Inflammatory macrophage (primary cell): ENCODE data around the gene XPO4.
"Not testable (repeated sequence)": the region's sequence is repeated elsewhere in the genome, so short reads cannot be mapped to it uniquely, and the experiment has no call there.

ENCODE experiments used
- DNase-seq, 2 donors: peaks; one replicate each; pipeline ENCODE4 v3.0.0-alpha.2; 2020 to 2022

Gene XPO4

DNA sequence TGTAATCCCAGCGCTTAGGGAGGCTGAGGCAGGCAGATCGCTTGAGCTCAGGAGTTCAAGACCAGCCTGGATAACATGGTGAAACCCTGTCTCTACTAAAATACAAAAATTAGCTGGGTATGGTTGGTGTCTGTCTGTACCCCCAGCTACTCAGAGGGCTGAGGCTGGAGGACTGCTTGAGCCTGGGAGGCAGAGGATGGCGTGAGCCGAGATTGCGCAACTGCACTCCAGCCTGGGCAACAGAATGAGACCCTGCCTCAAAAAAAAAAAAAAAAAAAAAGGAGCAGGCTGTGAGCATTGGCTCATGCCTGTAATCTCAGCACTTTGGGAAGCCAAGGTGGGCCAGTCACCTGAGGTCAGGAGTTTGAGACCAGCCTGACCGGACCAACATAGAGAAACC lies 12.0 kb downstream of the XPO4 start:
- not testable (repeated sequence) for DNase-seq

DNA sequence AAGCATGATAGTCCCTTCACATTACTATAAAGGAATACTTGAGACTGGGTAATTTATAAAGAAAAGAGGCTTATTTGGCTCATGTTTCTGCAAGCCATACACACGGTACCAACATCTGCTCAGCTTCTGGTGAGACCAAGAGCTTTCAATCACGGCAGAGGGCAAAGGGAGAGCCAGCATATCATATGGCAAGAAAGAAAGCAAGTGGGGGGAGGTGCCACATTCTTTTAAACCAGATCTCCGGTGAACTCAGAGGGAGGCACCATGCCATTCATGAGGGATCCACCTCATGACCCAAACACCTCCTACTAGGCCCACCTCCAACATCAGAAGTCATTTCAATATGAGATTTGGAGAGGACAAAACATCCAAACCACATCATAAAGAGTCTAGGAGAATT lies 20.3 kb downstream of the XPO4 start:
- DNase-seq = no peak

DNA sequence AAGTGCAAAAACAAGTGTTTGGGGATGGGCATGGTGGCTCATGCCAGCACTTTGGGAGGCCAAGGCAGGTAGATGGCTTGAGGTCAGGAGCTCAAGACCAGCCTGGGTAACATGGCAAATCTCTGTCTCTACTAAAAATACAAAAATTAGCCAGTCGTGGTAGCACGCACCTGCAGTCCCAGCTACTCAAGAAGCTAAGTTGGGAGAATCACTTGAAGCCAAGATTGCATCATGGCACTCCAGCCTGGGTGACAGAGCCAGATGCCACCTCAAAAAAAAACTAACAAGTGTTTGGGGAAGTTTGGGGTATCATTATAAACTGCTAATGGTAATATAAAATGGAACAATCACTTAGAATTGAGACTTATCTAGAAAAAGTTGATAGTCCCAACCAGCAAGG lies 24.6 kb downstream of the XPO4 start:
- DNase-seq = no peak

GRCh38 chr13:20876802-20877201 lies 25.7 kb downstream of the XPO4 start:
- not testable (repeated sequence) for DNase-seq

DNA sequence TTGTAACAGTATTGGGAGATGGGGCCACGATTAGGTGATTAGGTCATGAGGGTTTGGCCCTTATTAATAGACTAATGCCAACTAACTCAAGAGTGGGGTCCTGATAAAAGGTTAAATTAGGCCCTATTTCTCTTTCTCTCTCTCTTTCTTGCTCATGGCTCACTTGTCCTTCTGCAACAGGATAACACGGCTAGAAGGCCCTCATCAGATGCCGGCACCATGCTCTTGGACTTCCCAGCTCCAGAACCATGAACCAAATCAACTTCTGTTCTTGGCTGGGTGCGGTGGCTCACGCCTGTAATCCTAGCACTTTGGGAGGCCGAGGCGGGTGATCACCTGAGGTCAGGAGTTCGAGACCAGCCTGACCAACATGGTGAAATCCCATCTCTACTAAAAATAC lies 28.1 kb downstream of the XPO4 start:
- DNase-seq = not testable (repeated sequence)

- no peak for DNase-seq
These were observed 29.2 kb downstream of the XPO4 start for GRCh38 chr13:20873348-20873747.

DNA sequence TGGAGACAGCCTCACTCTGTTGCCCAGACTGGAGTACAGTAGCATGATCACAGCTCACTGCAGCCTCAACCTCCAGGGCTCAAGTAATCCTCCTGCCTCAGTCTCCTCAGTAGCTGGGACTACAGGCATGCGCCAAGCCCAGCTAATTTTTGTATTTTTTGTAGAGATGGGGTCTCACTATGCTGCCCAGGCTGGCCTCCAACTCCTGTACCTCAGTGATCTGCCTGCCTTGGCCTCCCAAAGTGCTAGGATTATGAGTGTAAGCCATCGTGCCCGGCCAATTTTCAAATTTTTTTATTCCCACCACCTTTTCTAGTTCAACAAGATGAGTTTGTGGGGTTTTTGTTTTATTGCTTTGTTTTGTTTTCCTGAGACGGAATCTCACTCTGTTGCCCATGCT lies 31.7 kb downstream of the XPO4 start:
- no peak for DNase-seq

- no peak for DNase-seq
These were observed 33.0 kb downstream of the XPO4 start for GRCh38 chr13:20869540-20869939.

DNA sequence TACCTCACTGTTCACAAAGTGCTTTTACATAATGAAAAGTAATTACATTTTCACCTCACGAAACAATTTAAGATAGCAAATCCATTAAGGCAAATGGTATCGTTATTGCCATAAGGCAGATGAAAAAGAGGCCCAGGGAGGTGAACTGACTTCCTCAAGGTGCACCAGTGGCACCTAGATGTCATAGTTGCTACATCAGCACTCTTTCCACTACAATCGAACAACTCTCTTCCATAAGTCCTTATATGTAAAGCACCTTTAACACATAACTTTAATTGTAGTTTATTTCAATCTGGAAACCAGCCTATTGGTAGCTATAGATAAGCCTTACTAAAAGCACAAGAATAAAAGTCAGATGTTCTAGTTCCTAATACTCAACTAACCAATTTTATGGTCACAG lies 35.1 kb downstream of the XPO4 start:
- DNase-seq = no peak

DNA sequence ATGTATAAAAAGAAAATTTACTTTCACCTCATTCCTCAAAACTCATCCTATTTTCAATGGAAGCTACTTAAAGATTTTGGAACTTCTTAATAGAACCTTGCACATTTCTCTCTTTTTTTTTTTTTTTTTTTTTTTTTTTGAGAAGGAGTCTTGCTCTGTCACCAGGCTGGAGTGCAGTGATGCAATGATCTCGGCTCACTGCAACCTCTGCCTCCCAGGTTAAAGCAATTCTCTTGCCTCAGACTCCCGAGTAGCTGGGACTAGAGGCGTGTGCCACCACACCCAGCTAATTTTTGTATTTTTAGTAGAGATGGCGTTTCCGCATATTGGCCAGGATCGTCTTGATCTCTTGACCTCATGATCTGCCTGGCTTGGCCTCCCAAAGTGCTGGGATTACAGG lies 40.9 kb downstream of the XPO4 start:
- not testable (repeated sequence) for DNase-seq

- DNase-seq = no peak
These were observed 41.7 kb downstream of the XPO4 start for GRCh38 chr13:20860844-20861243.

GRCh38 chr13:20856650-20857049 lies 45.9 kb downstream of the XPO4 start:
- peak in 1 of 2 donors; percentile 2 for DNase-seq

DNA sequence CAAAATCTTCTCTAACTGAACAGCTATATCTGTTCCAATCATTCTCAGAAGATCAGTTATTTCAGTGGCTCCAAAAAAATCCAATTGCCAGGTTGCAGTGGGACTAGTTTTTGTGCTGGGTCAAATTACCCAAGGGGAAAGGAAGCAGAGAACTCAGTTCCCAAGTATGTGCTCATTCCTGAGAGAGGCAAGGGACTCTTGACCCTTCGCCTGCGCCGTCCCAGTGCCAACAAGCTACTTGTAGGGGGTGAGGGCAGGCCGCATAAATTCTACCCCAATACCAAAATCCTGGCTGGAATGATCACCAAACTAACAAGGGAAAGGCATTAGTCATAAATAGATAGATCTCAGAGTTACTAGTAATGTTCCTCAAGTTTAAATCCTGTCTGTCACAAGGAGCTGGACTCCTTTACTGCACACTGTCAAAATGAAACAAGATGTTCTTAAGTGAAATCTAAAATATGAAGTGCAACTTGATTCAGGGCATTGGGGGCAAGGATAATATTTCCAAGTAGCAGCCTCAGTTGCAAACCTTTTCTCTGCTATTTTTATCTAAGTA lies 50.6 kb downstream of the XPO4 start:
- no peak for DNase-seq

GRCh38 chr13:20848944-20849343 lies 53.6 kb downstream of the XPO4 start:
- no peak for DNase-seq

DNA sequence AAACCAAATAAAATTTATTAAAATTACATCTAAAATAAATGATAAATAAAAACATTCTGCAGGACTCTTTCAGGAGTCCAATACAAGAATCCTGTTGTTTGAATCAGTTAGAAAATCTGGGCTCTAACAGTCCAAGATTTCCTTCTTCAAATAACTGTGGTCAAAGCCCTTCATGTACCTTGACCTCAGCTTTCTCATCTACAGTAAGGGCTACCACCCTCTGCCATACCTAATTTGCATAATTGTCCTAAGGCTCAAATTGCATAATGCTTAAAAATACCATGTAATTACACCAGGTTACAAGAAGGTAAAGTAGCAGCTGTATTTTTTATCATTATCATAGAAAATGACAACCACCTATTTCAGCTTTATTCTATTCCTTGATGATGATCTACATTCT lies 54.3 kb downstream of the XPO4 start:
- DNase-seq = no peak

DNA sequence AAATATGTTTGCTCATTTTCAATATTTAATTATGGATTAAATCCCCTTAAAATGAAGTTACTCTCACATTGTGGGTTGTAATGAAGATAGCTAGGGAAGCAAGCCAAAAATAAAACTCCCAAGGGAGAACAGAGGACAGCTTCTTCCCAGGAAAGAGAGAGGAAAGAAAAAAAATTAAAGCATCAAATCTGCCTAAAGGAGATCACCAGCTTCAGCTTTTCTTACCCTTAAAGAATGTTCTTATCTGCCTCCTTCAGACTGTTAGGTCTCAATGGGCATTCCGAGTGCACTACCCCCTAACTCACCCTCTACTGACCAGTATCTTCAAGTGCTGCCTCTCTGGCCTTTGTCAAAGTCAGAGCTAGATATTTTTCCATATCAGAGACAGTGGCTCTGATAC lies 55.2 kb downstream of the XPO4 start:
- no peak for DNase-seq

GRCh38 chr13:20843166-20843565 lies 59.4 kb downstream of the XPO4 start:
- DNase-seq = no peak

DNA sequence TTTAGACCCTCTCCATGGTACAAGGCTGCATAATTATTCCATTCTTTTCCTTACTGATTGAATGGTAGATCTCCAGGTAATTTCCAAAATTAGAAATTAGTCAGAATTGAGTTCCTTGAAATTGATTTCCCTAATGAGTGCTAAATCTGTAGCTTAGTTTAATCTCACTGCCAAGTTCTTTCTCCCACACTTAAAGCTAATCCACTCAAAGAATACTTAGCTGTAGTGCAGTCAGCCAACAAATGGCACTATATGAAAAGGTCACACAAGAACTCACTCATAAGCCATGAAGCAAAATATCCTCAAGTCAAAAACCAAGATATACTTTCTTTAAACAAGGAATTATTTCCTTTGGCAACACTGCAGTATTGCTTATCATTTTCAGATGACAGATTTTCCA lies 62.0 kb downstream of the XPO4 start:
- no peak for DNase-seq

GRCh38 chr13:20833900-20834679 lies 68.5 kb downstream of the XPO4 start:
- DNase-seq = no peak

GRCh38 chr13:20832861-20833260 lies 69.7 kb downstream of the XPO4 start:
- no peak for DNase-seq

- DNase-seq = no peak
These were observed 70.6 kb downstream of the XPO4 start for GRCh38 chr13:20831933-20832332.

- DNase-seq = no peak
These were observed 71.3 kb downstream of the XPO4 start for GRCh38 chr13:20831254-20831653.

GRCh38 chr13:20828539-20829364 lies 73.8 kb downstream of the XPO4 start:
- DNase-seq = peak; percentile 45 to 72
